Upper lobe of left lung (tissue), 4 donors: ENCODE results near the gene AEBP1.

ENCODE experiments used
- CTCF ChIP-seq, 6 experiments: fragments of 450-650 bp in 4 of 6; fragments of 200-600 bp in 2 of 6; sonication (generic) in 2 of 6; IDR thresholded peaks; one replicate each; pipeline ENCODE4 v1.5.1; 2016 to 2019; ENCODE audit warnings: antibody characterized with exemption in 6 of 6
- EP300 ChIP-seq, 4 donors: sonication (generic); formaldehyde crosslinking; IDR thresholded peaks; one replicate each; pipeline ENCODE4 v1.5.1; 2017; ENCODE audit warnings: antibody characterized with exemption in 4 of 4, control low read depth in 2 of 4
- POLR2AphosphoS5 ChIP-seq, 2 donors: sonication (generic); formaldehyde crosslinking; IDR thresholded peaks; one replicate each; pipeline ENCODE4 v1.5.1; 2017; ENCODE audit warnings: antibody characterized with exemption in 2 of 2

- TF ChIP-seq CTCF (IDR thresholded peaks at IDR 0.05) = no peak
- no peak for TF ChIP-seq EP300 (IDR thresholded peaks at IDR 0.05)
- TF ChIP-seq POLR2AphosphoS5 (IDR thresholded peaks at IDR 0.05) = no peak
Observed at GRCh38 chr7:44158873-44159631, 54.9 kb downstream of the AEBP1 start.
